Measurements from ENCODE around the gene NUP210L.

NUP210L gene

GRCh38 chr1:154094411-154094810 is 60.5 kb downstream of the NUP210L start:
- Histone ChIP-seq H3K27ac (replicated peaks) (no peak overlapping the region), H3K27me3 (ENCODE audit: insufficient read depth, poor library complexity, severe bottlenecking) (no peaks in the 10 kb centered on the region), H3K4me3 (replicated peaks; ENCODE audit: insufficient read depth, low read length) (no peak overlapping the region)
- TF ChIP-seq GABPA (IDR thresholded peaks at IDR 0.05; ENCODE audit: low read depth), result no peak
- TF ChIP-seq SPI1 (IDR thresholded peaks at IDR 0.05; ENCODE audit: borderline replicate concordance, low read depth), result no peak
- TF ChIP-seq POLR2AphosphoS5 (IDR thresholded peaks at IDR 0.05; ENCODE audit: low read depth), result no peak
- TF ChIP-seq REST (IDR thresholded peaks at IDR 0.05; ENCODE audit: insufficient replicate concordance, low read depth), result no peak
- TF ChIP-seq CTCF (IDR thresholded peaks at IDR 0.05; ENCODE audit: insufficient read depth, low read length), result no peak
- no peak for DNase-seq (ENCODE audit: low read depth in 1 of 2, low spot score in 1 of 2)

- TF ChIP-seq CTCF (IDR thresholded peaks at IDR 0.05; ENCODE audit: insufficient read depth, low read length), result no peak
- no peak for TF ChIP-seq REST (IDR thresholded peaks at IDR 0.05; ENCODE audit: insufficient replicate concordance, low read depth)
- TF ChIP-seq POLR2AphosphoS5 (IDR thresholded peaks at IDR 0.05; ENCODE audit: low read depth), result no peak
- TF ChIP-seq SPI1 (IDR thresholded peaks at IDR 0.05; ENCODE audit: borderline replicate concordance, low read depth), result no peak
- no peak for TF ChIP-seq GABPA (IDR thresholded peaks at IDR 0.05; ENCODE audit: low read depth)
- Histone ChIP-seq H3K4me3 (replicated peaks; ENCODE audit: insufficient read depth, low read length) (no peak overlapping the region), H3K27ac (replicated peaks) (no peak overlapping the region), H3K27me3 (ENCODE audit: insufficient read depth, poor library complexity, severe bottlenecking) (no peaks in the 10 kb centered on the region)
- no peak for DNase-seq (ENCODE audit: low read depth in 1 of 2, low spot score in 1 of 2)
Measured at GRCh38 chr1:154093699-154094098, 61.2 kb downstream of the NUP210L start.

- Histone ChIP-seq H3K27ac (replicated peaks) (no peak overlapping the region), H3K27me3 (ENCODE audit: insufficient read depth, poor library complexity, severe bottlenecking) (no peaks in the 10 kb centered on the region), H3K4me3 (replicated peaks; ENCODE audit: insufficient read depth, low read length) (no peak overlapping the region)
- TF ChIP-seq POLR2AphosphoS5 (IDR thresholded peaks at IDR 0.05; ENCODE audit: low read depth) (no peak), GABPA (IDR thresholded peaks at IDR 0.05; ENCODE audit: low read depth) (no peak), REST (IDR thresholded peaks at IDR 0.05; ENCODE audit: insufficient replicate concordance, low read depth) (no peak), SPI1 (IDR thresholded peaks at IDR 0.05; ENCODE audit: borderline replicate concordance, low read depth) (no peak), CTCF (IDR thresholded peaks at IDR 0.05; ENCODE audit: insufficient read depth, low read length) (no peak)
- DNase-seq (ENCODE audit: low read depth in 1 of 2, low spot score in 1 of 2), result no peak
Measured at GRCh38 chr1:154091706-154092105, 63.2 kb downstream of the NUP210L start.
